ENCODE results near the gene FAM124A. TPM values are rescaled to one million over a fixed set of nuclear protein-coding genes. Genes with fewer than 3 reads are reported as not detected.

Gene FAM124A
- total RNA-seq, 4 donors from 2014 or later: 0.91 to 4.1 (median 2.8) TPM

DNA sequence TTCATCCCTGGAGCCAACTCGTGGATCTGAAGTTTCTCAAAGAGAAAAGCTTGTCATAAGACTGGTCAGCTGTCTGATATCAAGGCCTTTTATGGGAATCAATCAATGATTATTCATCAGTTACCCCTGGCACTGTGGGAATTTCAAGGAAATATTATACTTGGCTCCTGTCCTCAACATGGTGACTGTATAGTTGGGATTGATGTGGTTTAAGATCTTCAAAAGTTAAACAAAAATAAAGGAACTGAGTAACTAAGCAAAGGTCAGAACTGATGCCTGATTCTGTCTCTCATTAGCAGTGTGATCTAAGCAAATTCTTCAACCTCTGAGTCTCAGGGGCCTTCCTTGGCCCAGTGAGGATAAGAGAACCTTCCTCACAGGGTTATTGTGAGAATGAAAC, 95.1 kb downstream of the FAM124A start:
- H3K36me3 ChIP-seq: no peaks in the 10 kb centered on the region
- DNase-seq (ENCODE audit: low spot score in 2 of 2): no peak
- H3K27me3 ChIP-seq: no peaks in the 10 kb centered on the region
- H3K9me3 ChIP-seq: no peaks in the 10 kb centered on the region
- no peak for TF ChIP-seq POLR2A (IDR thresholded peaks at IDR 0.05)
- no peak for TF ChIP-seq POLR2AphosphoS5 (IDR thresholded peaks at IDR 0.05)
- TF ChIP-seq EP300 (IDR thresholded peaks at IDR 0.05): no peak
- TF ChIP-seq, protein P1, sequence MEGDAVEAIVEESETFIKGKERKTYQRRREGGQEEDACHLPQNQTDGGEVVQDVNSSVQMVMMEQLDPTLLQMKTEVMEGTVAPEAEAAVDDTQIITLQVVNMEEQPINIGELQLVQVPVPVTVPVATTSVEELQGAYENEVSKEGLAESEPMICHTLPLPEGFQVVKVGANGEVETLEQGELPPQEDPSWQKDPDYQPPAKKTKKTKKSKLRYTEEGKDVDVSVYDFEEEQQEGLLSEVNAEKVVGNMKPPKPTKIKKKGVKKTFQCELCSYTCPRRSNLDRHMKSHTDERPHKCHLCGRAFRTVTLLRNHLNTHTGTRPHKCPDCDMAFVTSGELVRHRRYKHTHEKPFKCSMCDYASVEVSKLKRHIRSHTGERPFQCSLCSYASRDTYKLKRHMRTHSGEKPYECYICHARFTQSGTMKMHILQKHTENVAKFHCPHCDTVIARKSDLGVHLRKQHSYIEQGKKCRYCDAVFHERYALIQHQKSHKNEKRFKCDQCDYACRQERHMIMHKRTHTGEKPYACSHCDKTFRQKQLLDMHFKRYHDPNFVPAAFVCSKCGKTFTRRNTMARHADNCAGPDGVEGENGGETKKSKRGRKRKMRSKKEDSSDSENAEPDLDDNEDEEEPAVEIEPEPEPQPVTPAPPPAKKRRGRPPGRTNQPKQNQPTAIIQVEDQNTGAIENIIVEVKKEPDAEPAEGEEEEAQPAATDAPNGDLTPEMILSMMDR (IDR thresholded peaks at IDR 0.05): no peak
- WGBS: 94% methylated on average over 1 of the region's 1 CpG
- no peak overlapping the region for H3K4me3 ChIP-seq
- H3K27ac ChIP-seq: no peak overlapping the region
- no peaks in the 10 kb centered on the region for H3K4me1 ChIP-seq

GRCh38 chr13:51318015-51318414, 95.8 kb downstream of the FAM124A start:
- no peak for TF ChIP-seq EP300 (IDR thresholded peaks at IDR 0.05)
- no peak for TF ChIP-seq POLR2AphosphoS5 (IDR thresholded peaks at IDR 0.05)
- TF ChIP-seq, protein P1 (IDR thresholded peaks at IDR 0.05): no peak
- TF ChIP-seq POLR2A (IDR thresholded peaks at IDR 0.05): no peak
- H3K9me3 ChIP-seq: no peaks in the 10 kb centered on the region
- no peak overlapping the region for H3K27ac ChIP-seq
- no peaks in the 10 kb centered on the region for H3K4me1 ChIP-seq
- no peaks in the 10 kb centered on the region for H3K27me3 ChIP-seq
- H3K4me3 ChIP-seq: no peak overlapping the region
- WGBS: 92% methylated on average over 2 of the region's 2 CpGs
- no peaks in the 10 kb centered on the region for H3K36me3 ChIP-seq
- no peak for DNase-seq (ENCODE audit: low spot score in 2 of 2)

DNA sequence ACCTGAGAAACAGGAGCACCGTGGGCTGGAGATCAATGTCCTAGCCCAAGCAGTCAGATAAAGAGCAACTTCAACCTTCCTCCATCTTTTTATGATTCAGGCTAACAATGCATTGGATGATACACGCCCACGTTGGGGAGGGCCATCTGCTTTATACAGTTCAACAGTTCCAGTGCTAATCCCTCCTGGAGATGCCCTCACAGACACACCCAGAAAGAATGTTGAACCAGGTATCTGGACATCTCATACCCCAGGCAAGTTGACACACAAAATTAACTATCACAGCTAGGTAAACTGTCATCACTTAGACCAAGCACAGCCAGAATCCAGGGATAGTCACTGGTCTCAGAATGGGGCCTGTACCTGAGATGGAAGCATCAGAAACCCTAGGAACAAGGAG, 96.7 kb downstream of the FAM124A start:
- Histone ChIP-seq H3K9me3 (no peaks in the 10 kb centered on the region), H3K27me3 (no peaks in the 10 kb centered on the region), H3K4me3 (no peak overlapping the region), H3K4me1 (no peaks in the 10 kb centered on the region), H3K36me3 (no peaks in the 10 kb centered on the region), H3K27ac (no peak overlapping the region)
- no peak for TF ChIP-seq EP300 (IDR thresholded peaks at IDR 0.05)
- TF ChIP-seq, protein P1 (IDR thresholded peaks at IDR 0.05): no peak
- no peak for TF ChIP-seq POLR2AphosphoS5 (IDR thresholded peaks at IDR 0.05)
- no peak for TF ChIP-seq POLR2A (IDR thresholded peaks at IDR 0.05)
- DNase-seq (ENCODE audit: low spot score in 2 of 2): no peak
- WGBS: 80% methylated on average over 3 of the region's 3 CpGs

GRCh38 chr13:51321836-51322235, 99.6 kb downstream of the FAM124A start:
- no peak for DNase-seq (ENCODE audit: low spot score in 2 of 2)
- Histone ChIP-seq H3K4me3 (no peak overlapping the region), H3K9me3 (no peaks in the 10 kb centered on the region), H3K4me1 (no peaks in the 10 kb centered on the region), H3K36me3 (no peaks in the 10 kb centered on the region), H3K27ac (no peak overlapping the region), H3K27me3 (no peaks in the 10 kb centered on the region)
- TF ChIP-seq POLR2AphosphoS5 (IDR thresholded peaks at IDR 0.05) (no peak), EP300 (IDR thresholded peaks at IDR 0.05) (no peak), POLR2A (IDR thresholded peaks at IDR 0.05) (no peak)
- TF ChIP-seq, protein P1 (IDR thresholded peaks at IDR 0.05): no peak
- 67% methylated on average over 2 of the region's 2 CpGs for WGBS

DNA sequence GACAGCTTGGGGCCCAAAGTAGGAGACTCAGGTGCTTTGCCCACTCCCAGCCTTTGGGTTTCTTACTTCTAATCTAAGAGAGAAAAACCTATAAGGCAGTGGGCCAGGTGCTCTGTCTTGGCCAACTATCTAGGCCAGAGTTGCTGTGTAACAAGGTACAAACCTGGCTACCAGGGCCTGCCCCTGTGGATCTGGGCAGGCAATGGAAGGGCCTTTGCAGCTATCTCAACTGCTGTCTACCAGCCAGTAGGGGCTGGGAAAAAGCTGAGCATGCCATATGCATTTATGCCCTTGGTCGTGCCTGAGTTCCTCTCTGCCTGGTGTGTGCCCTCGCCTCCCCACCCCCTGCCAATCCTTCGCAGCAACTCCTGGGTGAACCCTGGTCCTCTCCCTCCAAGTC, 100.6 kb downstream of the FAM124A start:
- WGBS: 65% methylated on average over 3 of the region's 3 CpGs
- Histone ChIP-seq H3K4me1 (no peaks in the 10 kb centered on the region), H3K9me3 (no peaks in the 10 kb centered on the region), H3K27me3 (no peaks in the 10 kb centered on the region), H3K4me3 (no peak overlapping the region), H3K36me3 (no peaks in the 10 kb centered on the region), H3K27ac (no peak overlapping the region)
- TF ChIP-seq EP300 (IDR thresholded peaks at IDR 0.05): no peak
- peak in 1 of 2 donors; percentile 10 for DNase-seq (ENCODE audit: low spot score in 2 of 2)

- H3K36me3 ChIP-seq: no peaks in the 10 kb centered on the region
- no peaks in the 10 kb centered on the region for H3K27me3 ChIP-seq
- DNase-seq (ENCODE audit: low spot score in 2 of 2): no peak
- no peak for TF ChIP-seq POLR2AphosphoS5 (IDR thresholded peaks at IDR 0.05)
- no peak for TF ChIP-seq POLR2A (IDR thresholded peaks at IDR 0.05)
- TF ChIP-seq EP300 (IDR thresholded peaks at IDR 0.05): no peak
- TF ChIP-seq, protein P1 (IDR thresholded peaks at IDR 0.05): no peak
- no peaks in the 10 kb centered on the region for H3K9me3 ChIP-seq
- no peak overlapping the region for H3K4me3 ChIP-seq
- 76% methylated on average over 5 of the region's 5 CpGs for WGBS
- no peaks in the 10 kb centered on the region for H3K4me1 ChIP-seq
- H3K27ac ChIP-seq: no peak overlapping the region
Observed at GRCh38 chr13:51323824-51324511, 101.8 kb downstream of the FAM124A start.
